Measurements from ENCODE around the gene PSMD3. TPM values are rescaled to one million over a fixed set of nuclear protein-coding genes. Genes with fewer than 3 reads are reported as not detected.
A peak's percentile ranks its signal among the peaks of the same experiment; 100 is the strongest.

Gene PSMD3
- total and polyA plus RNA-seq, 4 donors, result 30.7 to 80.7 (median 66.3) TPM

DNA sequence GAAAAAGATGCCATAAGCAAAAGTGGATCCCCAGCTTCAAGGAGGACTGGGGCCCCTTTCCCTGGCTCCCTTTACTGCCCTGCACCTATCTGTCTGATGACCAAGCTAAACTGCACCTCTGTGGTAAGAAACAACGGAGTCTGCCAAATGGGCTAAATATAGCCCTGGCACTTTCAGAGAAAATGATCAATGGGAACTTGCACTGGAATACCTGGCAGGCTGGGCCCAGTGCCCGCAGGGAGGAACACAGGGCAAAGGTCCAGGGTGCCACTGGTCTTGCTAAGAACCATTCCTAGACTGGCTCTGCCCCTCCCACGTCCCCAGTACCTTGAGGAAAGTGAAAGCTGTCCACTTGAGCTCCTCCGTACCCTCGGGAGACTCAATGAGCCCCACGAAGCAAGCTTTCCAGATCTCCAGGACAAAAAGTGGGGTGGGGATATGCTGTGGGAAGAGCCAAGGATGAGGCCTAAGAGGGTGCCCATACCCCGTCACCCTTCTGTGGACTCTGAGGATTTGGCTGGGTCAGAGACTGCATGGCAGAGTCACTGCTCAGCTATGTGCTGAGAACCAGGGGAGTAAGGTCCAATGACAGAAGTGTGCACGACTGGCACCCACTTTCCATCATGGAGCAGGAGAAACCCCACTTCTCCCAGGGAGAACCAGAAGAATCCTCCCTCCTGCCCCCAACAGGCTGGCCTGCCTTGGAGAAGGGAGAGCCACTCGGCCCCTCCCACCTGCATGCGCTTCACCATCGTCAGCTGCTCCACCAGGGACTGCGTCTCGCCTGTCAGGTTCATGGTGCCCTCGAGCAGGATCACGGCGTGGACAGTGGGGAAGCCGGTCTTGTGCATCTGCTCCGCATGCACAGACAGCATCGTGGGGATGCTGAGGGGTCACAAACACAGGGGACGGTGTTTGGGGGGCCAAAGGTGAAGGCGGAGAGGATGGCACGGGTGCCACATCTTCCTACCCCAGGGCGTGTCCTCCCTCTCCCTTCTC lies 52.0 kb downstream of the PSMD3 start:
- no peak for DNase-seq (ENCODE audit: low spot score)
- WGBS, result 78% methylated on average over 23 of the region's 23 CpGs
- H3K27me3 ChIP-seq (ENCODE audit: control insufficient read depth in 4 of 4, insufficient read depth in 4 of 4, low read length in 3 of 4), result no peaks in the 10 kb centered on the region
- peak overlapping the region; percentile 52 to 53 for H3K27ac ChIP-seq (ENCODE audit: low read depth in 1 of 2, low read length in 2 of 2)
- H3K36me3 ChIP-seq (ENCODE audit: control insufficient read depth in 4 of 4, insufficient read depth in 3 of 4, low read depth in 1 of 4, low read length in 3 of 4), result peaks cover 3 to 41% (median 16%) of the 10 kb centered on the region in 4 donors
- no peak overlapping the region for H3K4me3 ChIP-seq (ENCODE audit: low read depth in 1 of 3, low read length in 3 of 3)
- no peaks in the 10 kb centered on the region for H3K9me3 ChIP-seq (ENCODE audit: control insufficient read depth in 4 of 4, low read length in 3 of 4)
- peak; percentile 91 for TF ChIP-seq HNF4G (IDR thresholded peaks at IDR 0.05)
- TF ChIP-seq YY1 (IDR thresholded peaks at IDR 0.05), result peak; percentile 51
- peak; percentile 96 for TF ChIP-seq SP1 (IDR thresholded peaks at IDR 0.05)
- peak in 1 of 2 donors; percentile 78 for TF ChIP-seq JUND (IDR thresholded peaks at IDR 0.05)
- TF ChIP-seq, protein P1, sequence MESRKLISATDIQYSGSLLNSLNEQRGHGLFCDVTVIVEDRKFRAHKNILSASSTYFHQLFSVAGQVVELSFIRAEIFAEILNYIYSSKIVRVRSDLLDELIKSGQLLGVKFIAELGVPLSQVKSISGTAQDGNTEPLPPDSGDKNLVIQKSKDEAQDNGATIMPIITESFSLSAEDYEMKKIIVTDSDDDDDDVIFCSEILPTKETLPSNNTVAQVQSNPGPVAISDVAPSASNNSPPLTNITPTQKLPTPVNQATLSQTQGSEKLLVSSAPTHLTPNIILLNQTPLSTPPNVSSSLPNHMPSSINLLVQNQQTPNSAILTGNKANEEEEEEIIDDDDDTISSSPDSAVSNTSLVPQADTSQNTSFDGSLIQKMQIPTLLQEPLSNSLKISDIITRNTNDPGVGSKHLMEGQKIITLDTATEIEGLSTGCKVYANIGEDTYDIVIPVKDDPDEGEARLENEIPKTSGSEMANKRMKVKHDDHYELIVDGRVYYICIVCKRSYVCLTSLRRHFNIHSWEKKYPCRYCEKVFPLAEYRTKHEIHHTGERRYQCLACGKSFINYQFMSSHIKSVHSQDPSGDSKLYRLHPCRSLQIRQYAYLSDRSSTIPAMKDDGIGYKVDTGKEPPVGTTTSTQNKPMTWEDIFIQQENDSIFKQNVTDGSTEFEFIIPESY (IDR thresholded peaks at IDR 0.05), result no peak
- peak; percentile 71 to 84 for TF ChIP-seq RXRA (IDR thresholded peaks at IDR 0.05)
- TF ChIP-seq FOXA1 (IDR thresholded peaks at IDR 0.05), result no peak
- TF ChIP-seq RAD21 (IDR thresholded peaks at IDR 0.05), result peak; percentile 42 to 45
- no peak for TF ChIP-seq TAF1 (conservative IDR thresholded peaks at IDR 0.05)
- TF ChIP-seq, protein P2, sequence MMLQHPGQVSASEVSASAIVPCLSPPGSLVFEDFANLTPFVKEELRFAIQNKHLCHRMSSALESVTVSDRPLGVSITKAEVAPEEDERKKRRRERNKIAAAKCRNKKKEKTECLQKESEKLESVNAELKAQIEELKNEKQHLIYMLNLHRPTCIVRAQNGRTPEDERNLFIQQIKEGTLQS (IDR thresholded peaks at IDR 0.05), result no peak
- TF ChIP-seq, protein P3, sequence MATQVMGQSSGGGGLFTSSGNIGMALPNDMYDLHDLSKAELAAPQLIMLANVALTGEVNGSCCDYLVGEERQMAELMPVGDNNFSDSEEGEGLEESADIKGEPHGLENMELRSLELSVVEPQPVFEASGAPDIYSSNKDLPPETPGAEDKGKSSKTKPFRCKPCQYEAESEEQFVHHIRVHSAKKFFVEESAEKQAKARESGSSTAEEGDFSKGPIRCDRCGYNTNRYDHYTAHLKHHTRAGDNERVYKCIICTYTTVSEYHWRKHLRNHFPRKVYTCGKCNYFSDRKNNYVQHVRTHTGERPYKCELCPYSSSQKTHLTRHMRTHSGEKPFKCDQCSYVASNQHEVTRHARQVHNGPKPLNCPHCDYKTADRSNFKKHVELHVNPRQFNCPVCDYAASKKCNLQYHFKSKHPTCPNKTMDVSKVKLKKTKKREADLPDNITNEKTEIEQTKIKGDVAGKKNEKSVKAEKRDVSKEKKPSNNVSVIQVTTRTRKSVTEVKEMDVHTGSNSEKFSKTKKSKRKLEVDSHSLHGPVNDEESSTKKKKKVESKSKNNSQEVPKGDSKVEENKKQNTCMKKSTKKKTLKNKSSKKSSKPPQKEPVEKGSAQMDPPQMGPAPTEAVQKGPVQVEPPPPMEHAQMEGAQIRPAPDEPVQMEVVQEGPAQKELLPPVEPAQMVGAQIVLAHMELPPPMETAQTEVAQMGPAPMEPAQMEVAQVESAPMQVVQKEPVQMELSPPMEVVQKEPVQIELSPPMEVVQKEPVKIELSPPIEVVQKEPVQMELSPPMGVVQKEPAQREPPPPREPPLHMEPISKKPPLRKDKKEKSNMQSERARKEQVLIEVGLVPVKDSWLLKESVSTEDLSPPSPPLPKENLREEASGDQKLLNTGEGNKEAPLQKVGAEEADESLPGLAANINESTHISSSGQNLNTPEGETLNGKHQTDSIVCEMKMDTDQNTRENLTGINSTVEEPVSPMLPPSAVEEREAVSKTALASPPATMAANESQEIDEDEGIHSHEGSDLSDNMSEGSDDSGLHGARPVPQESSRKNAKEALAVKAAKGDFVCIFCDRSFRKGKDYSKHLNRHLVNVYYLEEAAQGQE (IDR thresholded peaks at IDR 0.05), result peak; percentile 35
- no peak for TF ChIP-seq GABPA (IDR thresholded peaks at IDR 0.05 in 1 of 2, conservative IDR thresholded peaks at IDR 0.05 in 1 of 2)
- TF ChIP-seq, protein P4, sequence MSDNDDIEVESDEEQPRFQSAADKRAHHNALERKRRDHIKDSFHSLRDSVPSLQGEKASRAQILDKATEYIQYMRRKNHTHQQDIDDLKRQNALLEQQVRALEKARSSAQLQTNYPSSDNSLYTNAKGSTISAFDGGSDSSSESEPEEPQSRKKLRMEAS (IDR thresholded peaks at IDR 0.05), result no peak
- peak in 1 of 2 donors; percentile 54 for TF ChIP-seq EGR1 (IDR thresholded peaks at IDR 0.05; ENCODE audit: low read depth in 2 of 2)
- peak; percentile 13 for TF ChIP-seq FOXA2 (IDR thresholded peaks at IDR 0.05)
- TF ChIP-seq, protein P5, sequence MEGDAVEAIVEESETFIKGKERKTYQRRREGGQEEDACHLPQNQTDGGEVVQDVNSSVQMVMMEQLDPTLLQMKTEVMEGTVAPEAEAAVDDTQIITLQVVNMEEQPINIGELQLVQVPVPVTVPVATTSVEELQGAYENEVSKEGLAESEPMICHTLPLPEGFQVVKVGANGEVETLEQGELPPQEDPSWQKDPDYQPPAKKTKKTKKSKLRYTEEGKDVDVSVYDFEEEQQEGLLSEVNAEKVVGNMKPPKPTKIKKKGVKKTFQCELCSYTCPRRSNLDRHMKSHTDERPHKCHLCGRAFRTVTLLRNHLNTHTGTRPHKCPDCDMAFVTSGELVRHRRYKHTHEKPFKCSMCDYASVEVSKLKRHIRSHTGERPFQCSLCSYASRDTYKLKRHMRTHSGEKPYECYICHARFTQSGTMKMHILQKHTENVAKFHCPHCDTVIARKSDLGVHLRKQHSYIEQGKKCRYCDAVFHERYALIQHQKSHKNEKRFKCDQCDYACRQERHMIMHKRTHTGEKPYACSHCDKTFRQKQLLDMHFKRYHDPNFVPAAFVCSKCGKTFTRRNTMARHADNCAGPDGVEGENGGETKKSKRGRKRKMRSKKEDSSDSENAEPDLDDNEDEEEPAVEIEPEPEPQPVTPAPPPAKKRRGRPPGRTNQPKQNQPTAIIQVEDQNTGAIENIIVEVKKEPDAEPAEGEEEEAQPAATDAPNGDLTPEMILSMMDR (IDR thresholded peaks at IDR 0.05; ENCODE audit: low read depth, low read length, missing input control), result no peak
- no peak for TF ChIP-seq NR2F2 (IDR thresholded peaks at IDR 0.05)
- peak; percentile 96 to 97 for TF ChIP-seq HNF4A (conservative IDR thresholded peaks at IDR 0.05)
- peaks cover 3 to 20% (median 16%) of the 10 kb centered on the region in 4 donors for H3K4me1 ChIP-seq (ENCODE audit: control insufficient read depth in 4 of 4, insufficient read depth in 4 of 4, low read length in 3 of 4)
- no peak overlapping the region for H3K9ac ChIP-seq (ENCODE audit: low read depth in 1 of 2, low read length in 2 of 2)
